GM18502 (cell line): ENCODE results near the gene RPS15.
"Not testable (repeated sequence)": the region's sequence is repeated elsewhere in the genome, so short reads cannot be mapped to it uniquely, and the experiment has no call there.

Source experiments
- ATAC-seq: cut with Tn5 transposase; IDR thresholded peaks from one replicate; pipeline ENCODE4 v1.9.1; 2021; ENCODE audit warnings: mild to moderate bottlenecking; ENCODE audit not compliant: unreplicated experiment, poor library complexity

Gene RPS15

DNA sequence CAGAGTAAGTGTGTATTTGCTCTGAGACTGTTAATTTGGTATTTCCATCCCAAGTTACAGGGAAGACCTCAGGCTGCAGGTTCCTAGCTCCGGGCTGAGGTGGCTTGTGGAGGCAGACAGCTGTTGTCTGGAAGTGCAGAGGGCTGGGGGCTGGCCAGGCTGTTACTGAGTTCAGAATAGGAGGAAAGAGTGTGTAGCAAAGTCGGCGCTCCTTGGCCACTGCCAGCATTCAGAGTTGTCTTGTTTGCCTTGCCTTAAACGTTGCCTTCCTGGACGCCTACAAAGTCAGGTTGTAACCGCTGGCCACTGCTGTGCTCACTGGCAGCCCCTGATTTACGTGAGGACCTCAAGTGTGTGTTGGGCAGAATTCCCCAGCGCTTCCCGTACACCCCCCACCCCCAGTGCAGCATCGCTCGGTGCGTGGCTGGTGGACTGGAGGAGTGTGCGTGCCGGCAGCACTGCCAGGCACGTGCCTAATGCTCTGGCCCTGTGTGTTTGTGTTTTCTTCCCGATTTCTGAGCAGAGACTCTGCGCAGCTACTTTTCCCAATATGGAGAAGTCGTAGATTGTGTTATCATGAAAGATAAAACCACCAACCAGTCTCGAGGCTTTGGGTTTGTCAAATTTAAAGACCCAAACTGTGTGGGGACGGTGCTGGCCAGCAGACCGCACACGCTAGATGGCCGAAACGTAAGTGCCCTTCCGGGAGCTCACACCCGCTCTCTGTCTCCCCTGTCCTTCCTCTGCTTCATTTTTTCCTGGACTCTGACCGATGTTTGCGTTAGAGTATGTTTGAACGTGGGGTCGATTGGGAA is 20.3 kb upstream of the RPS15 start:
- ATAC-seq = no peak

DNA sequence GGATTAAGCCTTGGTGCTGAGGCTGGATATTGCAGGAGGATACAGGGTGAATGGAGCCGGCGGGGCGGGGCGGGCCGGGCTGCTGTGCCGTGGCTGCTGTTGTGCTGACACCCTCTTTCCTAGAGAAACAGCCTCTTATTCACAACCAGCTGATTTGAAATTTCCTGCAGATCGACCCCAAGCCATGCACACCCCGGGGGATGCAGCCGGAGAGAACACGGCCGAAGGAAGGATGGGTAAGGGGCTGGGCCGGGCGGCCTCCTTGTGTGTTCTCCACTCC is 19.8 kb upstream of the RPS15 start:
- ATAC-seq = no peak

DNA sequence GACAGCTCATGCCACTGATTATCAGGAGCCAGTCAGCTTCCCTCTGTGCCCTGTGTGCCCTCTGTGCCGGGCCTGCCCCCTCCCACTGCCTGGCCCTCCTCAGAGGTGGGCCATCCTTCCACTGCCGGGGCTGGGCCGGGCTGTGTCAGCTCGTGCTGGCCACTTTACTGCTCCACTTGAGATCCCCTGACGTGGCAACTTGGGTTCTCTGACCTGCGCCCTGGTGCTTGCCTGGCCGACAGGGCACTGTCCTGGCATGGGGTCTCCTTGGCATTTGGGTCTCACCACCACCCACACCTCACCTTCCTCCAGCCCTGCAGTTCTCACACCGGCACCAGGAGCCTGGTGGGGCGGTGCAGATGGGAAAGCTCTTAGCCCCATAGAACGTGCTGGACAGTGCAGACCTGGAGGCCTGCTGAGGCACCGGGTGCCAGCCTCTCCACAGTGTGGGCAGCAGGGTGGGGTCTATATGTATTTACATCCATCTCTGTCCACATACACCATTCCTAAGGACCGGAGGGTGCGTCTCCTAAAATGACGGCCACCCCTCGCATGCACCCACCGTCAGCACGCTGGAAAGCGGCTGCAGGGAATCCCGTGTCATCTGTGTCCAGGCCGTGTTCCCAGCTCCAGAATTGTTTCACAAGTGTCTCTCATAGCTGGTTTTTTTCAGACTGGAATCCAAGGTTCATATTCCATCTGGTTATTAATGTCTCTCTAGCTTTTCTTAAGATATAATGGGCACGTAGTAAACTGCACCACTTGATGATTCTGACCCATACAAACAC is 19.1 kb upstream of the RPS15 start:
- ATAC-seq = no peak

DNA sequence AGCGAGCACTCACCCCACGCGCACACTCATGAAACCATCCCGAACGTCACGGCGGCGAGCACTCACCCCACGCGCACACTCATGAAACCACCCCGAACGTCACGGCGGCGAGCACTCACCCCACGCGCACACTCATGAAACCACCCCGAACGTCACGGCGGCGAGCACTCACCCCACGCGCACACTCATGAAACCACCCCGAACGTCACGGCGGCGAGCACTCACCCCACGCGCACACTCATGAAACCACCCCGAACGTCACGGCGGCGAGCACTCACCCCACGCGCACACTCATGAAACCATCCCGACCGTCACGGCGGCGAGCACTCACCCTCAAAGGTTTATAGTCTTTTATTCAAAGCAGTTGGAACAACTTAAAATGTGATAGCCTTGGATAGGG is 18.1 kb upstream of the RPS15 start:
- not testable (repeated sequence) for ATAC-seq

DNA sequence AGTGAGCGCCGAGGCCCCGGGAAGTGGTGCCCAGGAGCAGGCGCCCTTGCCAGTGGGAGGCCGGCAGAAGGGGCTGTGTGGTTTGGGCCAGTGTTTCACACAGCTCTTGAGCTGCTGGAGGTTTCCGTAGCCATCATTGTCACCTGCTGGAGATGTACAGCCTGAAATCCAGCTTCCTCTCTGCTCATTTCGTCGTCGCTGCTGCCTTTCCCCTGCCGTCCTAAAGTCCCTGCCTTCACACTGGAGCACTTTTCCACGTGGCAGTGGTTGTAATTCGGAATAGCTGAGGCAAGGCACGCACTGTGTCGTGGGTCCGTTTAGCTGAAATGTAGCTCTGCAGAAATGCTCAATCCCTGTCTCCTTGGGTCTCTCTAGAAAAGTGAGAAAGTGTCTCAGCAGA is 17.6 kb upstream of the RPS15 start:
- no peak for ATAC-seq

DNA sequence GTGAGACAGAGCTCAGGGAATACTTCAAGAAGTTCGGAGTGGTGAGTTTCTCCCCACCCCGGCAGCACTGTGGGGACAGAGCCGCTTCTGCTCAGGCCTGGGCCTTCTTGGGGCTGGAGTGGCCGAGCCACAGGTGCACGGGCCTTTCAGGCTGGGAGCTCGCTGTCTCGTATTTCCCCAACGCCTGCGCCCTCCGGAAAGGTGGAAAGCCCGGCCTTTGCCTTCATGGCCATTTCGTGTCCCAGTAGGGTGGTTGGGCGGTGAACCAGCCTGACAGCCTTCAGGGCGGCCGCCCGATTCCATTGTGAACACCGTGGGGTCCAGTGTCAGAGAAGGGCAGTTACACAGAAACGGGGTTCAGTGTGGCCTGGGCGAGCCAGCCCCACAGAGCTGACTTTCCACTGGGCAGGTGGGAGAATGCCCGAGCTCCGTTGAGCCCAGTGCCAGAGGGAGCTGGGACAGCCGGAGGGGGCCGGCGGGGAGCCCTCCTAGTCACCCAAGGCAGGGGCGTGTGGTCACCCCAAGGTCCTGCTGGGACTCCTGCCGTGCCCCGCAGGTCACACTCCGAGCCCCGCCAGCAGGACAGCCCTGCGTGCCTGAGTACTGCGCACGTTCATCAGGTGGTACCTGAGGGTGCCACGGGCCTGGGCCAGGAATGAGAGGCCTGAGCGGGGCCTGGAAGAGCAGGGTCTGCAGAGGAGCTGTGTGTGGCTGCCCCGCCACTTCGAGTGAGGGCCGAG is 16.8 kb upstream of the RPS15 start:
- ATAC-seq = no peak

DNA sequence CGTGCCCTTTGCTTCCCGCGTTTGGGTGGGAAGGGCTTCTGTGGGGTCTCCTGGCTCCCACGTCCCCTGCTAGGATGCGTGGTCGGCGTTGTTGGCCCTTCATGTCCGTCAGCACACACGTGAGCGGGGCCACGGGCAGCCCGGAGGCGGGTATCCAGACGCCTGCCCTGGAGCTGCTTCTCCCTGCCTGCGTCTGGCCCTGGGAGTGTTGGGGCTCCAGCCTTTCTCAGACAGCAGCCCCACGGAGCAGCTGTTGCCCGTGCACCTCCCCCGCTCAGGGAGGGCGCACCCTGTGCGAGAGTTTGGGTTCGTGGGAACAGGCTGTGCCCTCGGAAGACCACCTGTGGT is 16.3 kb upstream of the RPS15 start:
- ATAC-seq = no peak

DNA sequence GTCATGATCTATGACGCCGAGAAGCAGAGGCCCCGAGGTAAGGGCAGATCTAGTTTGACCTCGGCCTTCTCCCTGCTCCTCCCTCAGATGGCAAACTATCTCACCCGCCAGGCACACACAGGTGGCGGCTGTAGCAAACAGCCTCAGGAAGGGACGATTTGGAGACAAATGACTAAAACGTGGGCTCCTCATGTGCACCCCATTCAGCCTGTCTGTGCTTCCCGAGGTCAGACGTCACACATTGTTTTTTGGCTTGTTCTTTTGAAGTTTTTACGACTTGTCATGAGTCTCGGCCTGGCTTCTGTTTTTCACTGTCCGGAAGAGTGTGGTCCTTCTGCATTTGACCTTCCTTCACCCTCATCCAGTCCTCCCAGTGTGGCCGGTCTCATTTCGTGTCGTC is 15.8 kb upstream of the RPS15 start:
- no peak for ATAC-seq

DNA sequence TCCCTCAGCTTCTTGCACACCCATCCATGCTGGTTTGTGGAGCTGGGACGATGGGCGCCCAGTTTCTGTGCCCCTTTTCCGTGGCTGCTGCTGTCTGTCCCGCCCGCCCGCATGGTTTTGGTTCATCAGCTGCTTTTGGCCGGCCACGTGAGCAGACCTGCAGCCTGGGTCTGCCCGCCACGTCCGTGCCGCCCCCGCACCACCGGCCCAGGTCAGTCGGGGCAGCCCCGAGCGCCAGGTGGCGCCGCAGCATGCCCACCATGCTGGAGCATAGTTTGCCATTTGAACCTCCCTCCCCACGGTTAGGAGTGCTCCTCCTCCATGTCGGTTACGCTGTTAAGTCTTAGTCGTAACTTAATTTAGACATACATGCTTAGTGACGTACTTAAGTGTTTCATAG is 15.3 kb upstream of the RPS15 start:
- ATAC-seq = no peak

DNA sequence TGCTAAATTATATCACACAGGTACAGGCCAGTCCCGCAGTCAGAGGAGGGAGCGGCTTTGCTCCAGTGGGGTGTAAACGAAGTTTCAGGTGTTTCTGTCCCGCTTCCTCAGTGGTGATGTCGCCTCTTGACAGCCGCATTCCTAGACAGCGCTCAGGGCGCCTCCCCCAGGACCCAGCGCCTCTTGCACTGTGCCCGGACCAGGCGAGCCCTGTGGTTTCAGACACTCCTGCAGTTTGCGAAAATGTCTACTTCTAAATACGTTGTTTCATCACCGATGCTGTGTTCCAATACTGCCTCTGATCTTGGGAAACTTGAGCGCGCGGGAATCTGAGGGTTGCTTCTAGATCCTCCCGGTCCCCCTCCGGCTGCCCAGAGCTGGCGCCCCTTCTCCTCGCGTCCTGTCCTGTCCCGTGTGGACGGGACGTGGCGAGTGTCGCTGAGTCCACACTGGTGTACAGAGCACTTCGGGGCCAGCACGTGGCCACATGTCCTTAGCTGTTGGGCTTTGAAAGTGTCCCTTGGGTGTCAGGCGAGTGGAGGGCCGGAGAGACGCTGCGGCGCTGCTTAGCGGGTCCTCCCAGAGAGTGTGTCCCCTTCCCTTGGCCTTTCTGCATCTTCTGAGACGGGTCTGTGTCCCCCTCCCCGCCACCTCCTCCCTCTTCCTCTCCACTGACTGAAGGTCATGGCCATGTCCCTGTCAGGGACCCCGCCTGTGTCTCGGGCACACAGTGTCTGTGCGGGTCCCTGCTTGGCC is 14.6 kb upstream of the RPS15 start:
- no peak for ATAC-seq

DNA sequence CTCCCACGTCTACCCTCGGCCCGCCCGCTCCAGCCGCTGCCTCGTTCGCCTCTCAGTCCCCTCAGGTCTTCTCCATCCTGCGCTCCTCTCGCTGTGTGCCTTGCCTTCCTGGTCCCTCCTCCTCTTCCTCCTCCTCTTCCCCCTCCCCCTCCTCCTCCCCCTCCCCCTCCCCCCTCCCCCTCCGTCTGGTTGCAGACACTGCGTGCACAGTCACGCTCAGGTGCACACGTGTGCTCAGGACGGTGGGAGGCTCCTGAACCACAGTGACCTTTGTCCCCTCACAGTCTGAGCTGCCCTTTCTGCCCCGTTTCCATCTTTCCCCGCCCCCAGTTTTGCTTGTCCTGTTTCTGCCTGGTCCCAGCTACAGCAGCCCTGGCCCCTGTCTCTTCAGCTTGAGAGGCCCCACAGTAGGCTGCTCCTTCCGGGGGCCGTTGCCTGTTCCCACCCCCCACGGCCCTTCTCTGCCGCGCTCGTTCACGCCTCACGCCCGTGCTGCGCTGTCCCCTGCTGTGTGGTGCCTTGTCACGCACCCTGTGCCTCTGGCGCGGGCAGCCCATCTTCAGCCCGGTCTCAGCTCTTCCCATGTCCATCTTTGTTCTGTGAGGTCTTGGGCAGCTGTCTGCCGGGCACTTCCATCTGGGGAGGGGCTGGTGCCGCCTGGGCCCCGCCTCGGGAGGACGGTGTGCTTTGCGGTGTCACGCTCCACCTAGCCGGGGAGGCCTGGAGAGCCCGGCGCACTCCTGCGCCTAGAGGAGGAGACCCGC is 13.8 kb upstream of the RPS15 start:
- no peak for ATAC-seq

DNA sequence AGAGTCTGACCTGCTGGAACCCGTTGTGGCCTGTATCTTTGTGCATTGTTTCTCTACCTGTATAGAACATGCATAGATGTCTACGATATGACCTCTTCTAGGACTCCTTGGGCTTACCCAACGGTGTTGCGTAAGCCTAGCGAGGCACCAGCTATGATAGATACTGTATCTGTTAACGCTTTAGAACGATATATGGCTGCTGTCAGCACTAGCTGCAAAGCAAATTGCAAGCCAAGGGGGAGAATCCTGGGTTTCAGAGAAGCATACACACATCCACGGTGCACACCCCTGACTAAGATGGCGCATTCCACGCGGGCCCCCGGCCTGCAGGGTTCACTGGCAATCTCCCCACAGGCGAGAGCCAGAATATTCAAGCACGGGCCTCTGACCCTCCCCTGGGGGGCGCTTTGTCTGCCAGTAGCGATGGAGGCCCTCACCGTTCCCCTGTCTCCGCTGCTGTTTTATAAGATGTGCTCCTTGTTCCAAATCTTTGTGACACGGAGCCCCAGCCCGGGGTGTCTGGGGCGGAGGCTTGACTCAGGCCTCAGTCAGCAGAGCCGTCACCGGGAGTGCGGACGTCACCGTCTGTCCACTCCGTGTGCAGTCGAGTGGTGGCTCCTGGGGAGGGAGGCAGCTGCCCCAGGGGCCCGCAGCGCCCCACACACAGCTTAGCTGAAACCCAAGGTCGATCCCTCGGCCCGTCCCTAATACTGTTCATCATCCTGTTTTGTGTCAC is 12.9 kb upstream of the RPS15 start:
- no peak for ATAC-seq

DNA sequence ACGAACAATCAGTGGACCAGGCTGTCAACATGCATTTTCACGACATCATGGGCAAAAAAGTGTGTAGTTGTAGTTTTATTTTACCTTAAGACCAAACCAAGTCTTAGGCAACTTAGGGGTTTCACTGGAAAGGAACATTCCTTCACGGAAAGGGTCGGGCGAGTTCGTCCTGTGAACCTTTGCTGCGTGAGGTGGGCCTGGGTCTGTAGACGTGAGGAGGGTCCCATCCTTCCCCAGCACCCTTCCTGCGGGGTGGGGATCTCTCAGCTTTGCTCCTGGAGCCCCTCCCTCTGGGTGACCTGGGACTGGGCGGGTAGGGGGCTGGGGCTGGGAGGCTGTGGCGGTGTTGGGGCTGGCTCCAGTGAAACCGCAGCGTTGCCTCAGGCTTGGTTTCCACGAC is 12.3 kb upstream of the RPS15 start:
- ATAC-seq = no peak

DNA sequence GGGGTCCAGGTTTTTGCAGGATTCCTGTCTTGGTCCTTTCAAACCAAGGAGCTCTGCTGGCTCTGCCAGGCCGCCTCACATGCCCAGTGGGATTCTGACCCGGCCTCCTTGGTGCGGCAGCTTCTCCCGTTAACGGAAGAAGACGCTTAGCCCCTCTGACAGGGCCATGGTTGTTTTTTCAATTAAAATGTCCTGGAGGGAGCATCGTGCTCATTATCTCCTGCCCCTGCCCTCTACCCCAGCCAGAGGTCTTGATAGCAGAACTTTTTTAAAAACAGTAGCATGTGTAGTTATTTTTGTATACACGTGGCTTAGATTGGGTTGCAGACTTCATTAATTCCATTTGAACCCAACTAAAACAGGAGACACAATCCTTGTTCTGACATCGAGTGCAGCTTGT is 11.5 kb upstream of the RPS15 start:
- no peak for ATAC-seq

DNA sequence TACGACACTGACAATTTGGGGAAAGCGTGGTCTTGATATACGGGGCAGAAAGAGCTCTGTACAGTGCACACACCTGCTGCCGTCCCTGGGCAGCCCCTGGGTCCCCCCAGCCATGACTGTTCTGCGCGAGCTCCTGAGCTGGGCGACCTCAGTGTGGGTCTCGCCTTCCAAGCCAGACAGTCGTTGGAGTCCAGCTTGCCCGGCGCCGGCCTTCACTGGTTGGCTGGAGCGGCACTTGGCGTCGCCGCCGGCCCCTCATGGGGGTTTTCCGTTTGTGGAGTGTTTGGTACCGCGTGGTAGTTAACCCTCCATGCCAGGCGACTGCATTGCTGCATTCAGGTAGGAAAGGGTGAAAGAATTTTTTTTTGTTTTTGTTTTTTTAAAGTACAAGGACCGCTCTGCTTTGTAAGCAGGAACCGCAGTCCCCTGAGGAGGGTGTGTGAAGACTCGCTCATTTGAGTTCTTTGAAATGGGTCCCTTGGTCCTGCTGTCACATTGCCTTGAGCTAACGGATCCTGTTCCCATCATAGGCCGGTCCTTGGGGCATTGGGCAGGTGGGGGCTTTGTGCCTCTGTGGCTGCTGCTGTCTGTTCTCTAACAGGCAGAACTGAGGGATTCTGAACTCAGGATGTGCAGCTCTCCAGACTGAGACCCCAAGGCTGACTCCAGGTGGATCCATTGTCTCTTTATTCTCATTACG is 10.8 kb upstream of the RPS15 start:
- no peak for ATAC-seq

DNA sequence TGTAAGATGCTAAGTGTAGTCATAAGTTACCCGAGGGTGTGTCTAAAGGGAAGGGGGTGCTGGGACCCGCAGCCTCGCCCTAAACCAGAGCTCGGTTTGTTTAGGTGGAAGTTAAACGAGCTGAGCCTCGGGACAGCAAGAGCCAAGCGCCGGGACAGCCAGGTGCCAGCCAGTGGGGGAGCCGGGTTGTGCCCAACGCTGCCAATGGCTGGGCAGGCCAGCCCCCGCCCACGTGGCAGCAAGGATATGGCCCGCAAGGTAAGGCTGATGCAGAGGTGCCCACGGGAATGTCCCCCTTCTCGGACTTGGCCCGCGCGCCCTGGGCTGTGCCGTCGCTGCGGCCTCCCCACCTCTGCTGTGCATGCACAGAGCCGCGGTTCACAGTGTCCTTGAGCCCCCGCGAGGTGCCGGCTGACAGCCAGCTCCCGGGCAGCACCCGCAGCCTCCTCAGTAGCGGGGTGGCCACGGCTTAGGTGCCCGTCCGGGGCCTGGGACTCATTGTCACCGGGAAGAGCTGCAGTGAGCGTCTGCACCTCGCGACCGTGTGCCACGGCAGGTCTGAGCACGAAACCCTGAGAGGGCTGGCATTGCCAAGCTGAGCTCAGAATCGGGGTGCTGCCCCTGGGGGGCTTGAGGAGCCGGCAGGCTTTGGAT is 9.3 kb upstream of the RPS15 start:
- no peak for ATAC-seq

DNA sequence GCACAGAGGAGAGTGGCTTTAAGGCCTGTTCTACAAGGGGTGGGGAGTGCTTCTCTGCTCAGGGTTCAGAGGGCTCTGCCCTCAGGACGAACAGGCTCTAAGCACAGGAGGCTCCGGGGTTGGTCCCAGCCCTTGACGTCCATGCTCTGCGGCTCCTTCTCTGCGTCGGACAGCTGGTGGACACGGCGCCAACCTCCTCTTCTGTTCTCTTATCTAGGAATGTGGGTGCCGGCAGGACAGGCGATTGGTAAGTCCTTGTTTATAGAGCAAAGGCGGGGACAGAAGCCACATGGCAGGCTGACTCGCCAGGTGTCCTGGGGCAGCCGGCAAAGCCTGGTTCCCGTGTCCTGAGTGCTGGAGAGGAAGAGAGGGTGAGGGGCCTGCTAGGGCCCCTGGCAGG is 8.4 kb upstream of the RPS15 start:
- ATAC-seq = no peak

DNA sequence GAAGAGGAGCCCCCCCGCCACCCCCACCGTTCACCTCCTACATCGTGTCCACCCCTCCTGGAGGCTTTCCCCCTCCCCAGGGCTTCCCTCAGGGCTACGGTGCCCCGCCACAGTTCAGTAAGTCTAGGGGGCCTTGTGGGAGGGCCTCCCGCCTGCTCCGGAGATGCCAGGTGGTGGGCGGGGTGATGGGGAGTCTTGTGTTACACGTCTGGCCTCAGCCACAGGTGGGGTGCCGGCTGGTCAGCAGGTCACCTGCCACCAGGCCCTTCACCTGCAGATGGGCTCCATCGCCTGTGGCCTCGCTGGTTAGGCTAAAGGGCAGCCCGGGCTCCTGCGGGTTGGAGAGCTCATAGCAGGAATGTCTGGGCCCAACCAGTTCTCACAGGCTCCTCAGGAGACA is 8.0 kb upstream of the RPS15 start:
- ATAC-seq = no peak
